ENCODE data around the gene PGGT1B.

Gene PGGT1B

GRCh38 chr5:115179030-115179393 lies 83.7 kb downstream of the PGGT1B start:
- H3K27me3 ChIP-seq (ENCODE audit: control insufficient read depth, insufficient read depth, low read length) = peaks cover 81% of the 10 kb centered on the region
- no peak overlapping the region for H3K9ac ChIP-seq (ENCODE audit: low read depth, low read length)
- H3K36me3 ChIP-seq (ENCODE audit: control insufficient read depth, insufficient read depth, low read length) = no peaks in the 10 kb centered on the region
- H3K4me3 ChIP-seq (ENCODE audit: low read depth, low read length) = peak overlapping the region; percentile 52
- no peaks in the 10 kb centered on the region for H3K4me1 ChIP-seq (ENCODE audit: control insufficient read depth, insufficient read depth, low read length)
- no peaks in the 10 kb centered on the region for H3K9me3 ChIP-seq (ENCODE audit: control insufficient read depth, insufficient read depth, low read length)

GRCh38 chr5:115170929-115171510 lies 91.7 kb downstream of the PGGT1B start:
- peaks cover 9% of the 10 kb centered on the region for H3K9me3 ChIP-seq (ENCODE audit: control insufficient read depth, insufficient read depth, low read length)
- H3K9ac ChIP-seq (ENCODE audit: low read depth, low read length) = no peak overlapping the region
- H3K4me3 ChIP-seq (ENCODE audit: low read depth, low read length) = peak overlapping the region; percentile 86
- H3K36me3 ChIP-seq (ENCODE audit: control insufficient read depth, insufficient read depth, low read length) = peaks cover 4% of the 10 kb centered on the region
- H3K4me1 ChIP-seq (ENCODE audit: control insufficient read depth, insufficient read depth, low read length) = peaks cover 2% of the 10 kb centered on the region
- peaks cover 52% of the 10 kb centered on the region for H3K27me3 ChIP-seq (ENCODE audit: control insufficient read depth, insufficient read depth, low read length)

GRCh38 chr5:115170134-115170928 lies 92.3 kb downstream of the PGGT1B start:
- Histone ChIP-seq H3K27me3 (ENCODE audit: control insufficient read depth, insufficient read depth, low read length) (peaks cover 52% of the 10 kb centered on the region), H3K9me3 (ENCODE audit: control insufficient read depth, insufficient read depth, low read length) (peaks cover 11% of the 10 kb centered on the region), H3K36me3 (ENCODE audit: control insufficient read depth, insufficient read depth, low read length) (peaks cover 7% of the 10 kb centered on the region), H3K9ac (ENCODE audit: low read depth, low read length) (peak overlapping the region; percentile 12), H3K4me3 (ENCODE audit: low read depth, low read length) (peak overlapping the region; percentile 86), H3K4me1 (ENCODE audit: control insufficient read depth, insufficient read depth, low read length) (peaks cover 2% of the 10 kb centered on the region)

GRCh38 chr5:115169487-115170133 lies 93.1 kb downstream of the PGGT1B start, which contains the start of gene TRIM36:
Gene TRIM36, minus strand, starts transcription at chr5:115169908. Its CDS starts 274 bp downstream, at chr5:115169634.
- peaks cover 2% of the 10 kb centered on the region for H3K4me1 ChIP-seq (ENCODE audit: control insufficient read depth, insufficient read depth, low read length)
- H3K9me3 ChIP-seq (ENCODE audit: control insufficient read depth, insufficient read depth, low read length) = peaks cover 11% of the 10 kb centered on the region
- H3K27me3 ChIP-seq (ENCODE audit: control insufficient read depth, insufficient read depth, low read length) = peaks cover 46% of the 10 kb centered on the region
- H3K9ac ChIP-seq (ENCODE audit: low read depth, low read length) = peak within 1 kb of the TSS; percentile 60
- H3K36me3 ChIP-seq (ENCODE audit: control insufficient read depth, insufficient read depth, low read length) = peaks cover 7% of the 10 kb centered on the region
- H3K4me3 ChIP-seq (ENCODE audit: low read depth, low read length) = peak within 1 kb of the TSS; percentile 86

- Histone ChIP-seq H3K4me1 (ENCODE audit: control insufficient read depth, insufficient read depth, low read length) (peaks cover 2% of the 10 kb centered on the region), H3K4me3 (ENCODE audit: low read depth, low read length) (peak overlapping the region; percentile 86), H3K9ac (ENCODE audit: low read depth, low read length) (peak overlapping the region; percentile 60), H3K9me3 (ENCODE audit: control insufficient read depth, insufficient read depth, low read length) (peaks cover 11% of the 10 kb centered on the region), H3K27me3 (ENCODE audit: control insufficient read depth, insufficient read depth, low read length) (peaks cover 39% of the 10 kb centered on the region), H3K36me3 (ENCODE audit: control insufficient read depth, insufficient read depth, low read length) (peaks cover 9% of the 10 kb centered on the region)
Observed at GRCh38 chr5:115168829-115169486, 93.7 kb downstream of the PGGT1B start.

- Histone ChIP-seq H3K9me3 (ENCODE audit: control insufficient read depth, insufficient read depth, low read length) (peaks cover 11% of the 10 kb centered on the region), H3K4me3 (ENCODE audit: low read depth, low read length) (no peak overlapping the region), H3K9ac (ENCODE audit: low read depth, low read length) (no peak overlapping the region), H3K4me1 (ENCODE audit: control insufficient read depth, insufficient read depth, low read length) (peaks cover 2% of the 10 kb centered on the region), H3K27me3 (ENCODE audit: control insufficient read depth, insufficient read depth, low read length) (peaks cover 19% of the 10 kb centered on the region), H3K36me3 (ENCODE audit: control insufficient read depth, insufficient read depth, low read length) (peaks cover 9% of the 10 kb centered on the region)
Observed at GRCh38 chr5:115166744-115167393, 95.8 kb downstream of the PGGT1B start.

- H3K4me3 ChIP-seq (ENCODE audit: low read depth, low read length) = no peak overlapping the region
- no peaks in the 10 kb centered on the region for H3K4me1 ChIP-seq (ENCODE audit: control insufficient read depth, insufficient read depth, low read length)
- H3K9me3 ChIP-seq (ENCODE audit: control insufficient read depth, insufficient read depth, low read length) = peaks cover 11% of the 10 kb centered on the region
- H3K36me3 ChIP-seq (ENCODE audit: control insufficient read depth, insufficient read depth, low read length) = peaks cover 9% of the 10 kb centered on the region
- peaks cover 9% of the 10 kb centered on the region for H3K27me3 ChIP-seq (ENCODE audit: control insufficient read depth, insufficient read depth, low read length)
- no peak overlapping the region for H3K9ac ChIP-seq (ENCODE audit: low read depth, low read length)
Observed at GRCh38 chr5:115165790-115166189, 96.9 kb downstream of the PGGT1B start.

- Histone ChIP-seq H3K27me3 (ENCODE audit: control insufficient read depth, insufficient read depth, low read length) (no peaks in the 10 kb centered on the region), H3K4me1 (ENCODE audit: control insufficient read depth, insufficient read depth, low read length) (no peaks in the 10 kb centered on the region), H3K9me3 (ENCODE audit: control insufficient read depth, insufficient read depth, low read length) (peaks cover 2% of the 10 kb centered on the region), H3K36me3 (ENCODE audit: control insufficient read depth, insufficient read depth, low read length) (peaks cover 5% of the 10 kb centered on the region), H3K9ac (ENCODE audit: low read depth, low read length) (no peak overlapping the region), H3K4me3 (ENCODE audit: low read depth, low read length) (no peak overlapping the region)
Observed at GRCh38 chr5:115160975-115161475, 101.7 kb downstream of the PGGT1B start.
